HT1080 (cell line): Measurements from ENCODE around the gene TINCR. TPM values are rescaled to one million over a fixed set of nuclear protein-coding genes. Genes with fewer than 3 reads are reported as not detected.

Experiments used
- DNase-seq: peaks from one replicate; pipeline ENCODE4 v3.0.0-alpha.2; 2015; ENCODE audit warnings: low read depth
- total RNA-seq: library from RNA; depleted of rRNA; stranded (reverse); fragments of >200 nt; shearing (Covaris generic); gene quantifications from 2 replicates; pipeline ENCODE4 v1.2.3, GENCODE V29; 2014

TINCR gene
- total RNA-seq, 1 experiment from 2014 or later = 0.10 TPM

GRCh38 chr19:5590151-5590864 is 22.6 kb upstream of the TINCR start:
- DNase-seq = no peak

GRCh38 chr19:5588906-5589676 is 21.3 kb upstream of the TINCR start:
- DNase-seq = no peak

DNA sequence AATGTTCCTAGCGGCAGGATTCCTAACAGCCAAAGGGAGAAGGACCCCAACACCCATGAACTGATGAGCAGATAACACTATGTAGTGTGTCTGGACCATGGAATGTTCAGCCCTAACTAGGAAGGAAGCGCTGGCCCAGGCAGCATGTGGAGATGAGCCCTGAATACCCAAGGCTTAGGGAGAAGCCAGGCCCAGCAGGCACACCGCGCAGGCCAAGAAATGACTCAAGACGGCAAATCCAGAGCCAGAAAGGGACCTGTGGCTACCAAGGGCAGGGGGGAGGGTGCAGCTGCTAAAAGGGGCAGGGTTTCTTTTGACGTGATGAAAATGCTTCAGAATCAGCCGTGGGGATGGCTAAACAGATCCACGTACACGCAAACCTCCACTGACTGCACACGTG is 20.7 kb upstream of the TINCR start:
- DNase-seq = no peak

- DNase-seq = no peak
These were observed 19.9 kb upstream of the TINCR start for GRCh38 chr19:5587661-5588060.

- DNase-seq = no peak
These were observed 19.3 kb upstream of the TINCR start for GRCh38 chr19:5587071-5587455.

GRCh38 chr19:5586300-5587070 is 18.7 kb upstream of the TINCR start:
- DNase-seq = no peak

GRCh38 chr19:5585461-5586299 is 17.9 kb upstream of the TINCR start:
- no peak for DNase-seq

- DNase-seq = no peak
These were observed 12.4 kb upstream of the TINCR start for GRCh38 chr19:5580161-5580571.

DNA sequence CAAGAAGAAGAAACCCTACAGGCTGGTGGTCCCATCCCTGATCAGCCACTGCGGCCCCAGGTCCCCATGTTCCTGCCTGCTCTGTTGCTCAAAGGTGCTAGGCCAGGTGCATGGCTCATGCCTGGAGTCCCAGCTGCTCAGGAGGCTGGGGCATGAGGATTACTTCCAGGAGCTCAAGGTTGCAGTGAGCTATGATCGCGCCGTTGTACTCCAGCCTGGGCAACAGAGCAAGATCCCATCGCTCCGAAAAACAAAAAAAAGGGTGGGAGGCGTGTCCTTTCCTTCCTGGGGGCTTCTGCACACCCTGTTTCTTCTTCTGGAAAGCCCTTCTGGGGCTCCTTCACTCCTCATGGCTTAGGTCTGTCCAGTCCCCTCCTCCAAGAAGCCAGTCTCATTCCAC is 11.9 kb upstream of the TINCR start:
- DNase-seq = no peak

DNA sequence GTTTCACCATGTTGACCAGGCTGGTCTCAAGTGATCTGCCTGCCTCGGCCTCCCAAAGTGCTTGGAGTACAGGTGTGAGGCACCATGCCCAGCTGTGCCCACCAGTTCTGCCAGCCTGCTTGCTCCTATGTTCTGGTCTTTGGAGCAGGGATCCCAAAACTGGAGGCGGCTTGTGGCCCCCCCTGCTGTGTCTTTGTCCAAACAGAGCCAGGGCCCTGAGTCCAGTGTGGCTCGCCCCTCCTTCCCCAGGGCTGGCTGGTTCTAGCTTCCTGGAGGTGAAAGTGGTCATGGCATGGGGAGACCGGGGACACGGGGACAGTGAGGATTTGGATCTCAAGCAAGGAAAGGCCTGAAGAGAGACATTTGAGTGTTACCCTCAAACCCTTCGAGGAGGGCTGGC is 11.5 kb upstream of the TINCR start:
- no peak for DNase-seq

GRCh38 chr19:5578097-5578846 is 10.5 kb upstream of the TINCR start:
- peak; percentile 12 for DNase-seq

DNA sequence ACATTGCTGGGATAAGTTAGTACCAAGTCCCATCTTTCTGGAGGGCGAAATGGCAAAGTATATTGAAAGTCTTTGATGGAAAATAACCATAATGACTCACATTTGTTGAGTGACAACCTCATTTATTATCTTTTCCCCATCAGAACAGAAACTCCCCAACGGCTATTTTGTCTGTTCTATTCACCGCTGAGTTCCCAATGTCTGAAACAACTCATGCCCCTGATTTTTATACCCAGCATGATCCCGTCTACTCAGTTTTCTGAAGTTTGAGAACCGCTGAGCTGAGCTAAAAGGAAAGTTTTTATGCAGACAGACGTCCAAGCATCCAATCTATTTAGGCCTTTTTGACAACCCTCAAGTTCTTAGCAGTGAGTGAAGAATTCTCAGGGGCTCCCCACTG is 7.8 kb upstream of the TINCR start:
- no peak for DNase-seq

DNA sequence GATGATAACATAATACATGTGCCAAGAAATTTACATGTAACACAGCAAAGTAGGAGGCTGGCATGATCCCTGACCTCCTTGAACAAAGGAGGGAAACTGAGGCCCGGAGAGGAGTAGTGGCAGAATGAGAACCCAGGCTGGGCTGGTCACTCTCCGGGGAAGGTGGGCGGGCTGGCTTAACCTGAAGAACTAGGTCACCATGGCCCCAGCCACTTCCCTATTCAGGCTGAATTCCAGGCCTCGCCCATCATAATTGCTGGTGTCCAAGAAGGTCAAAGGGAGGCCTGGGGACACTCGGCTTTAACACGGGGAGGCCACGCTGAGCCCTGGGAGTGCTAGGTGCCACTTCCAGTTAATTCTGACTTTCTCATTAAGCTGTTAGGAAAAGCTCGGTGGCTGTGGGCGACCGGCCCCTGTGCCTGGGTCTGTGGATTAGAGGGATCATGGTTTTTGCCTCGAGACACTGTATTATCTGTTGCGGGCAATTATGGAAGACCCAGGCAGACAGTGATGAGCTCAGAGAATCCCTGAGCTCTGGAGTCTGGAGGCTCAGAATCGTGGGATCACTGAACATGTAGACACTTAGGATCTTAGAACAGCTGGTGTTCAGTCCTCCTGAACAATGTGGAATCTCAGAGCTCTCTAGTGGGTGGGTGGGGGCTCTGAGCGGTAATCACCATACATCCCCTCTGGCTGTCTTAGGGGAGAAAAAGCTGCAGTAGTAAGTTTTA is 5.0 kb upstream of the TINCR start:
- DNase-seq = no peak

DNA sequence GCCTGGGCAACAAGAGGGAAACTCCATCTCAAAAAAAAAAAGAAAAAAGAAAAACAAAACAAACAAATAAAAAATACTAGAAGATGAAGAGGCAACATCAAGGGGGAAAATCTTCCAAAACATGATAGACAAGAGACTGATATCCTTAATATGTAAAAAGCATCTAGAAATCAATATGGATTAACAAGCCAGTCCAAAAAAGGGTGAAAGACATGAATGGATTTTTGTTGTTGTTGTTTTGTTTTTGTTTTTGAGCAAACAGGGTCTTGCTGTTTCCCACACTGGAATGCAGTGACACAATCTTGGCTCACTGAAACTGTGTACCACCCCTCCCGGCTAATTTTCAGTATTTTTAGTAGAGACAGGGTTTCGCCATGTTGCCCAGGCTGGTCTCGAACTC is 4.0 kb upstream of the TINCR start:
- DNase-seq = no peak

DNA sequence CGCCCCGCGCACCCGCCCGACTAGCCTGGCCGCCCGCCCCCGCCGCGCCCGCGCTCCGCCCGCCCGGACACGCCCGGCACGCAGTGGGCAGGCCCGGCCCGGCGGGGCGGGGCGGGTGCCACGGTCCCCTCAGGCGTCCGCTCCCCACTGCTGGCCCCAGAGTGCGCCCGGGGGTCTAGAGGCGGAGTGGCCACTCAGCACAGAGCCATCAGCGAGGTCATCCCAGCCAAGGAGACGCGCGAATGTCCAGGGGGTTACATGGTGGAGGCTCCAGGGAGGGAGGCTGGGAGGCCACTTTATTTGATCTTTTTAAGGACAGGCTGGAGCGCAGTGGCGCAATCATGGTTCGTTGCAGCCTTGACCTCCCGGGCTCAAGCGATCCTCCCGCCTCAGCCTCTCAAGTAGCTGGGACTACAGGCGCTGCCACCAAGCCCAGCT is 236 bp upstream of the TINCR start:
- no peak for DNase-seq

GRCh38 chr19:5564930-5565329 is 2.8 kb downstream of the TINCR start:
- no peak for DNase-seq

DNA sequence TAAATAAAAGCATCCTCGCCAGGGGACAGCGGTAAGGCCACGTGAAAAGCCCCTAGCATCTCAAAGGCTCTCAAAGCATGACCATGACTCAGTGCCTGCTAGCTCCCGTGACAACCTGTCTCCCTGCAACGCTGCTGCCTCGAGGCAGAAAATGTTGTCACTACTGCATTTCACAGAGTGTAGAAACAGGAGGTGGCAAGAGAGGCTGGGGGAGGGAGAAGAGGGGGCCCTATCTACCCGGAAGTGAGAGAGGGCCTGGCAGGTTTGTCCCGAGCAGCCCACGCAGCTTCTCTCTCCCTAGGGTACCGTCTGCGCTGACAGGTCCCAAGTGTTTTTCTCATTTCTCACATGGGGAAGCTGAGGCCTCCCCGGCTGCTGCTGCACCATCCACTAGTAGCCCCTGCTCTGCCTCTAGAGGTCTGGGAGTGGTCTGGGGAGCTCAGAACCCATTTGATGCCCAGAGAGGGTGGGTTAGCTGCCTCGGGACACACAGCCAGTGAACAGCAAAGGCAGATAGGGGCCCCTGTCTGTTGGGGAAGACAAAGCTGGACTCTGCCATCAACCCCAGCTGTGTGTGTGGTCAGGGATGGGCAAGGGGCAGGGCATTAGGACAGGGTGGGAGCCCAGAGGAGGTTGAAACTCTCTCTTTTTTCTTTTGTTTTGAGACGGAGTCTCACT is 3.7 kb downstream of the TINCR start:
- DNase-seq = no peak

DNA sequence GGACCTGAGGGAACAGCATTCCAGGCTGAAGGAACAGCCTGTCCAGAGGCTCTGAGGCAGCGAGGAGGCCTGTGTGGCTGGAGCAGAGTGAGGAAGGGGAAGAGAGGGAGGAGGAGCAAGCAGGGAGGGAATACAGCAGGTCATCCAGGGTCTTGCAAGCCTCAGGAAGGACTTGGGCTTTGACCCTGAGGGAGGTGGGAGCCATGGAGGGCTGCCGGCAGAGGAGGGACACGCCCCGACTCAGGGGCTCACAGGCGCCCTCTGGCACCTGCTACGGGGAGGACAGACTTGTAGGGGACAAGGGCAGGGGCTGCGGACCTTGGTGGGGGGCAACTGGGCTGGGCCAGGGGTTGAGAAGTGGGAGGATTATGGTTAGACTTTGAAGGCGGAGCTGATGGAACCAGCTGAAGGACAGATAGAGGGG is 4.7 kb downstream of the TINCR start:
- DNase-seq = no peak

DNA sequence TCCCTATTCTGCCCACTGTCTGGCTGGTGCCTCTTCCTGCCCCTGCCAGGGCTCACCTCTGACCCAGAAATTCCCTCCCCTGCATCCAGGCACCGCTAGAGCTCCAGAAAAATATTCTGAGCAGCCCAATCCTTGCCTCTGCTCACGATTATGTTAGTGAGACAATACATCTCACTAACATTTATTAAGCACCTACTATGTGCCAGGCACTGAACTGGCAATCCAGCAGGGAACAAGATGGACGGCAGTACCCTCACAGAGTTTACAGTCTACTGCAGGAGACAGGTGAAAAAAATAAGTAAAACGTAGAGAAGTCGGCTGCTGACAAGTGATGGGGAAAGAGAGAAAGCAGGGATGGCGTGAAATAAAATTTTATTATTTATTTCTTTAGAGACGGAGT is 5.5 kb downstream of the TINCR start:
- DNase-seq = no peak
